Activated naive CD8-positive, alpha-beta T cell (primary cell): ENCODE data around the gene RFX3.

Experiments used
- H3K27ac Mint-ChIP-seq: one replicate; pipeline ENCODE4 v1.8.0; 2021; ENCODE audit warnings: mixed read lengths
- H3K27me3 Mint-ChIP-seq: one replicate; pipeline ENCODE4 v1.8.0; 2021; ENCODE audit warnings: mixed read lengths
- H3K36me3 Mint-ChIP-seq: one replicate; pipeline ENCODE4 v1.8.0; 2021; ENCODE audit warnings: mixed read lengths
- H3K4me1 Mint-ChIP-seq: one replicate; pipeline ENCODE4 v1.8.0; 2021; ENCODE audit warnings: low read depth, mixed read lengths
- H3K4me3 Mint-ChIP-seq: one replicate; pipeline ENCODE4 v1.8.0; 2021; ENCODE audit warnings: mild to moderate bottlenecking, mixed read lengths
- H3K9me3 Mint-ChIP-seq: one replicate; pipeline ENCODE4 v1.8.0; 2021; ENCODE audit warnings: low read depth, mixed read lengths

RFX3 gene

GRCh38 chr9:3205421-3206095 is 320.2 kb downstream of the RFX3 start:
- Mint-ChIP-seq H3K27ac (no peak overlapping the region), H3K36me3 (no peaks in the 10 kb centered on the region), H3K4me1 (no peaks in the 10 kb centered on the region), H3K27me3 (peaks cover 3% of the 10 kb centered on the region), H3K9me3 (peaks cover 6% of the 10 kb centered on the region), H3K4me3 (no peak overlapping the region)

- H3K9me3 Mint-ChIP-seq, result peaks cover 6% of the 10 kb centered on the region
- no peaks in the 10 kb centered on the region for H3K36me3 Mint-ChIP-seq
- no peaks in the 10 kb centered on the region for H3K4me1 Mint-ChIP-seq
- peaks cover 2% of the 10 kb centered on the region for H3K27me3 Mint-ChIP-seq
- H3K4me3 Mint-ChIP-seq, result no peak overlapping the region
- H3K27ac Mint-ChIP-seq, result no peak overlapping the region
These were observed 325.4 kb downstream of the RFX3 start for GRCh38 chr9:3200331-3200774.

- H3K27me3 Mint-ChIP-seq, result peaks cover 2% of the 10 kb centered on the region
- no peaks in the 10 kb centered on the region for H3K4me1 Mint-ChIP-seq
- no peaks in the 10 kb centered on the region for H3K36me3 Mint-ChIP-seq
- no peak overlapping the region for H3K27ac Mint-ChIP-seq
- no peaks in the 10 kb centered on the region for H3K9me3 Mint-ChIP-seq
- H3K4me3 Mint-ChIP-seq, result no peak overlapping the region
These were observed 332.0 kb downstream of the RFX3 start for GRCh38 chr9:3193791-3194190.

GRCh38 chr9:3191715-3192114 is 334.1 kb downstream of the RFX3 start:
- no peaks in the 10 kb centered on the region for H3K4me1 Mint-ChIP-seq
- no peak overlapping the region for H3K4me3 Mint-ChIP-seq
- H3K9me3 Mint-ChIP-seq, result no peaks in the 10 kb centered on the region
- no peak overlapping the region for H3K27ac Mint-ChIP-seq
- H3K36me3 Mint-ChIP-seq, result no peaks in the 10 kb centered on the region
- H3K27me3 Mint-ChIP-seq, result peaks cover 5% of the 10 kb centered on the region

- no peaks in the 10 kb centered on the region for H3K9me3 Mint-ChIP-seq
- no peak overlapping the region for H3K27ac Mint-ChIP-seq
- no peaks in the 10 kb centered on the region for H3K36me3 Mint-ChIP-seq
- H3K4me1 Mint-ChIP-seq, result no peaks in the 10 kb centered on the region
- H3K27me3 Mint-ChIP-seq, result peaks cover 10% of the 10 kb centered on the region
- H3K4me3 Mint-ChIP-seq, result no peak overlapping the region
These were observed 336.5 kb downstream of the RFX3 start for GRCh38 chr9:3189113-3189861.

GRCh38 chr9:3186751-3187150 is 339.1 kb downstream of the RFX3 start:
- Mint-ChIP-seq H3K27ac (no peak overlapping the region), H3K27me3 (peaks cover 20% of the 10 kb centered on the region), H3K4me3 (no peak overlapping the region), H3K4me1 (peaks cover 2% of the 10 kb centered on the region), H3K36me3 (no peaks in the 10 kb centered on the region), H3K9me3 (no peaks in the 10 kb centered on the region)

GRCh38 chr9:3181049-3181953 is 344.5 kb downstream of the RFX3 start:
- H3K27me3 Mint-ChIP-seq, result peaks cover 27% of the 10 kb centered on the region
- H3K4me1 Mint-ChIP-seq, result peaks cover 2% of the 10 kb centered on the region
- H3K36me3 Mint-ChIP-seq, result no peaks in the 10 kb centered on the region
- no peaks in the 10 kb centered on the region for H3K9me3 Mint-ChIP-seq
- peak overlapping the region; percentile 49 for H3K4me3 Mint-ChIP-seq
- H3K27ac Mint-ChIP-seq, result no peak overlapping the region

- Mint-ChIP-seq H3K9me3 (no peaks in the 10 kb centered on the region), H3K36me3 (no peaks in the 10 kb centered on the region), H3K4me1 (peaks cover 2% of the 10 kb centered on the region), H3K27me3 (peaks cover 27% of the 10 kb centered on the region), H3K27ac (no peak overlapping the region), H3K4me3 (no peak overlapping the region)
These were observed 345.1 kb downstream of the RFX3 start for GRCh38 chr9:3180696-3181048.

GRCh38 chr9:3179711-3180110 is 346.1 kb downstream of the RFX3 start:
- H3K4me1 Mint-ChIP-seq, result peaks cover 2% of the 10 kb centered on the region
- H3K4me3 Mint-ChIP-seq, result no peak overlapping the region
- H3K27me3 Mint-ChIP-seq, result peaks cover 25% of the 10 kb centered on the region
- H3K27ac Mint-ChIP-seq, result no peak overlapping the region
- H3K9me3 Mint-ChIP-seq, result no peaks in the 10 kb centered on the region
- no peaks in the 10 kb centered on the region for H3K36me3 Mint-ChIP-seq

- Mint-ChIP-seq H3K27me3 (peaks cover 23% of the 10 kb centered on the region), H3K4me1 (peaks cover 2% of the 10 kb centered on the region), H3K9me3 (no peaks in the 10 kb centered on the region), H3K4me3 (no peak overlapping the region), H3K36me3 (no peaks in the 10 kb centered on the region), H3K27ac (no peak overlapping the region)
These were observed 347.9 kb downstream of the RFX3 start for GRCh38 chr9:3177936-3178335.

- Mint-ChIP-seq H3K36me3 (no peaks in the 10 kb centered on the region), H3K4me1 (no peaks in the 10 kb centered on the region), H3K27ac (no peak overlapping the region), H3K27me3 (peaks cover 19% of the 10 kb centered on the region), H3K4me3 (no peak overlapping the region), H3K9me3 (no peaks in the 10 kb centered on the region)
These were observed 348.5 kb downstream of the RFX3 start for GRCh38 chr9:3177146-3177761.

- Mint-ChIP-seq H3K36me3 (no peaks in the 10 kb centered on the region), H3K9me3 (no peaks in the 10 kb centered on the region), H3K27ac (no peak overlapping the region), H3K27me3 (peaks cover 7% of the 10 kb centered on the region), H3K4me1 (no peaks in the 10 kb centered on the region), H3K4me3 (no peak overlapping the region)
These were observed 352.4 kb downstream of the RFX3 start for GRCh38 chr9:3173374-3173773.

- Mint-ChIP-seq H3K27me3 (peaks cover 9% of the 10 kb centered on the region), H3K4me3 (no peak overlapping the region), H3K36me3 (no peaks in the 10 kb centered on the region), H3K9me3 (no peaks in the 10 kb centered on the region), H3K4me1 (no peaks in the 10 kb centered on the region), H3K27ac (no peak overlapping the region)
These were observed 355.0 kb downstream of the RFX3 start for GRCh38 chr9:3170819-3171218.
